GM21528 (cell line): Measurements from ENCODE around the gene PRAME.
"Not testable (repeated sequence)": the region's sequence is repeated elsewhere in the genome, so short reads cannot be mapped to it uniquely, and the experiment has no call there.

Source experiments
- ATAC-seq: cut with Tn5 transposase; IDR thresholded peaks from one replicate; pipeline ENCODE4 v1.9.1; 2021; ENCODE audit warnings: mild to moderate bottlenecking, moderate library complexity; ENCODE audit not compliant: unreplicated experiment, low FRiP score

PRAME gene

DNA sequence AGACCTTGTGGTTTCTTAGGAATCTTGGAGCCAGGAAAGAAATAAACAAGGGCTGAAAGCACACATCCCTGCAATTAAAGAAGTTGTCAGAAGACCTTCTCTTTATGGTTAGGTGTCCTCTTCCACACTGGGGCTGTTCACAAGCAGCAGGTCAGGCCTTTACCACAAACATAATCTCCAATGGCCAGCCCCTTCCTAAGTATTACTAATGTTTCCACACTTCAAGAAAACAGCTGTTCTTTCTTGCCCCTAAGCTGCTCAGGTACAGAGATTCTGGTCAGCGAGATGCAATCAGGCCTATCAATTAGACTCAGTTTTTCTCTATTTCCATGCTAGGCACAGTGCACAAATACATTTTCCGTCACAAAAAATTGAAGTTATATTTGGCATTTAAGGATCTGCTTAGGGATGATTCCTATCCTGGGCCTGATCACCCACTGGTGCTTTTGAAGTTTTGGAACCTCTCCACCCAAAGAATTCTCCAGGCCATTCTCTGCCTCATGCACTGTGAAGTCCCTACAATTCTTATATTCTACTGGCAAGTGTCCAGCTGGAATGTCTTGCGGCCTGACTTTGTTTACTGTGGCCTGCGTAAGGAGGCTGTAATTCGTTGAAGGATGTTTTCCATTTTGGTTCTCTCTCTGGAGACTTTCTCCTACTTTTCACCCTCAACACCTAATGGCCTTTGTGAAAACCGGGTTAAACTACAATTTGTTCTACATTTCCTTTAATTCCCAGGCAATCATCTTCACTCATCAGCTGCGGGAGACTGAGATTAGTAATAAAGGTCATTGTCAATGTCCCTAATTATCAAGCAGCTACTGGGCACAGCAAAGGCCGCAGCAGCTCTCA lies 5.1 kb downstream of the PRAME start:
- no peak for ATAC-seq

DNA sequence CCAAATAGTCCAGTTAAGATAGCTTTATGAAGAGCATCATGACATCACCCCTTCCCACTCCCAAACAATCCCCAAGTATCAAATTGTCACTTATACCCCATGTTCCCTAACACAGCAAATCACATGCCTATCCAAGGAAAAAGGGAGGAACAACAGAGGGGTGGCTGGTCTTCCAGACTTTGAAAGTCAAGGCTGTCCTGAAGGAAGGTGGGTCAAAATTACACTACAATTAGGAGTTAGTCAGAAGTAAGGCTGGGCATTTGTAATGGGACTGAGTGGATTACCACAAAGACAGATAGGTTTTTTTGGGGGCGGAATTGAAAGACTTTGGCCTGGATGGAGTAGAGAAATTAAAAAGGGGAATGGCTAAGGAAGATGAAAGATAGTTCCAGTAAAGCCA lies 5.9 kb downstream of the PRAME start:
- ATAC-seq: no peak

DNA sequence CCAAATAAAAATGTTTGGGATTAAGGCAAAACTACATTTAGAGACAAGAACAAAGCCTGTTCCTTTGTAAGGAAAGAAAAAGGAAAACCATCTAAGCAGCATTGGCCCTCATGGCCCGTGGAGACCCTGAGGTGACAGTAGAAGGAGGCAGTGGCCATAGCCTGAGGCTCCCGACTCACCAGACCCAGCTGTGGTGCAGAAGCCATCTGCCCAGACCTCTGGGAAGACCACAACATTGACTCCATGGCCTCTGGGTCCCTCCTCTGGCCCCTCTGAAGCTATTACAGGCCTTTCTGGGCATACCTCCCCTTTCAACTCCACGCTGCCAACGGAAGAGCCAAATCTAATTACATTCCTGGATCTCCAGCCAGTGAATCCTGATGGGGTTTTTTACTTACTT lies 6.4 kb downstream of the PRAME start:
- ATAC-seq: no peak

DNA sequence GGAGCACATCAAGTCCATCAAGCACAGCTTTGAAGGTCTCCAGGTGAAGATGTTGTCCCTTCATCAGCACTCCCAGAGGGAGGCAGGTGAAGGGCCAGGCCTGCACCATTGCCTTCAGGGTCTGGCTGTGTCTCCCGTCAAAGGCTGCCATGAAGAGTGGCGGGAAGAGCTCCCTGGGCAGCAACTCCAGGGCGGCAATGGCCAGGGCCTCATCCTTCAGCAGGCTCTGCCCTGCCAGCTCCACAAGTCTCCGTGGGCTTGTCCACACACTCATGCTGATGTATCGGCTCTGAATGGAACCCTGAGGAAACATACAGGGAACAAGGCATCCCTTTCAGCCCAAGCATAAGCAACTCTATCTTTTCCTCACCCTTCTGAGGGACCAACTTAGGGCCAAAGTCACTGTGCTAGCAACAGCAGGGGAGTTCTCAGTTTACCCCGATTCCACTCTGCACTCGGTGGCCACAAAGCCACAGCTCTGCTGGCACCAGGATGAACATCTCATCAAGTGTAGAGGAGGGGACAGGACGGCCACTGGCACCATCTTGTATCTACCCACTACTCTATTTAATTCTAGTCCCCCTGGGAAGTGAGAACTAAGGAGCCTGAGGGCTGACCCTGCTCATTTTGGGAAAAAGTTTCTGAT lies 8.2 kb downstream of the PRAME start:
- no peak for ATAC-seq

DNA sequence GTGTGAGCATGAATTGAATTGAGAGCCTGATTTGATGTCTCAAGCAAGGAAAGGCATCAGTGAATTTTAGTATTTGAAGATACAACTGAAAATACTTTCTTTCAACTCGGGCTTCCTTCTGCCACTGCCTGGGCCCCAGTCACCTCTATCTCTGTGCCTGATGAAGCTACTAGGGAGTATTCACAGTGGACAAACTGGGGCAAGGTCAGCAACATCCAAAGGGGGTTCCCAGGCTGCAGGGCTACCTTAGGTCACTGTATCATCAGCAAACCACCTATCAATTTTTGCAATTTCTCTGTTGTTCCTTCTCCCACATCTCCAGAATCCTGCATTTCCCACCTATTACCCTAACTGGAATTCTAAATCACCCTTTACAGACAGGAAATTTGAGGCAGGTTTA lies 10.2 kb downstream of the PRAME start:
- ATAC-seq: no peak

DNA sequence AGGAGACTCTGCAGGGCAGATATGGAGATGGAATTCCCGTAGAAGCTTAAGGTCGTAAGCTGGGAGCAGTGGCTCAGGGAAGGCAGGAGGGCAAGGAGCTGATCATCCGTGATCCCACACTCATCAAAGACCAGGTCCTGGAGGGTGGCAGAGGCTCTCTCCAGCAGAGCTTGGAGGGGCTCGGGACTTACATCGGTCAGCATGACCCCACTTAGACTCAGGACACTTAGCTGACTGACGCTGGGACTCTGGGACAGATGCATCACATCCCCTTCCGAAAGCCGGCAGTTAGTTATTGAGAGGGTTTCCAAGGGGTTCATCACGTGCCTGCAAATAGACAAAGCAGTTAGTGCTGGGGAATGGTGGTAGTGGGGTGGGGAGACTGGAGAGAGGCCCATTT lies 10.7 kb downstream of the PRAME start:
- ATAC-seq: no peak

DNA sequence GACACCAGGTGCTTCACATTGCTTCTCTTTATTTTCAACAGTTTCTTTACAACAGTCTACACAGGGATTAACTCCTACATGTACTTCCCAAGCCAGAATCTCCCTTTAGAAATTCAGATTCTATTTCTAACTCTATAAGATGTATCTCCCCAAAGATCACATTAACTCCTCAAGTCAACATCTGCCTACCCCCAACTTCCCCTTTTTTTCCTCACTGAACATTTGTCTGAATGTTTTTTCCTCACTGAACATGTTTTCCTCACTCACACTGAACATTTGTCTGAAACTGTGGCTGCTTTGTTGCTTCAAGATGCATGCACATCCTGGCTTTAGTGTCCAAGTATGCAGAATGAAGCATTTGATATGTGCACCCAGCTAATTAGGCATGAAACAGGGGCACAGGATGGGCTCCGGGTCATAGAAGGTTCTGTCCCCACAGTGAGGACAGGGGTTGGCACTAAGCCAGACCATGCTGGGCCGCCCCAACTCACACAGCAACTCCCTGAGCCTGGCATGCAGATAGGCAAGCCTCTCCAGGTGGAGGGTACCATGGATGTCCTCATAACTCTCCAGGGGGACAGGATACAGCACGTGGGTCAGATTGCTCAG lies 11.3 kb downstream of the PRAME start:
- ATAC-seq: no peak

DNA sequence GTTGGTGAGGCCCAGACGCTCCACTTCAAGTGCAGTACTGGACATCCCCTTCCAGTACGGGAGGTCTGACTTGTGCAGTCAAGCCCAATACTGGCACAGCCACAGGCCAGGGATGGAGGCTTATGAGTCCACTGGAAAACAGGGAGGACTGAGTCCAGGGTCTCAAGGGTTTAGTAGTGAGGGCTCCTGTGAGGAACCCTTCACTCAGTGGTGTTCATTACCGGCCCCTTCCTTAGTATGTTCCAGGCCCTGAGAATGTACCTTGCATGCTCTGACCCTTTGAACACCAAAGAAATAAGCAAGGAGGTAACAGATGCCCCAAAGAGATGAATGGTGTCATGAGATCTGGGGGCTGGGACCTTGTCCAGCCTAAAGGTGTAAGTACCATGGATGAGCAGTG lies 11.8 kb downstream of the PRAME start:
- ATAC-seq: no peak

DNA sequence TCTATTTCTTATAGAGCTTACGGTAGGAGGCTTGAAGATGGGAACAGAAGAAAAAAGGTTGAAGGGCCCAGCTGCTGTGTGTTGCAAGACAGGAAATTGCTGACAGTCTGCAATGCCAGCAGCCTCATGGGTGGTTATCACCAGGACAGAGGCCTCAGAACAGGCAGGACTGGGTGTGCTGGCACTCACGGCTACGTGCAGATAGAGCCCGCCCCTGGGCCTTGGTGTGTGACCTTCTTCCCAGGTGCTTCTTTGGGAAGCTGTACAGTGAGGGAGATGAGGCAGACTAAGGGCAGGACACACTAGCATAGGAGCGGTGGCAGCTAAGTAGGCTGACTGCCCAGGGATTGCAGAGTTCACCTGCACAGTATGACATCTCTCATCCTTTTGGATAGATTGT lies 12.6 kb downstream of the PRAME start:
- ATAC-seq: no peak

DNA sequence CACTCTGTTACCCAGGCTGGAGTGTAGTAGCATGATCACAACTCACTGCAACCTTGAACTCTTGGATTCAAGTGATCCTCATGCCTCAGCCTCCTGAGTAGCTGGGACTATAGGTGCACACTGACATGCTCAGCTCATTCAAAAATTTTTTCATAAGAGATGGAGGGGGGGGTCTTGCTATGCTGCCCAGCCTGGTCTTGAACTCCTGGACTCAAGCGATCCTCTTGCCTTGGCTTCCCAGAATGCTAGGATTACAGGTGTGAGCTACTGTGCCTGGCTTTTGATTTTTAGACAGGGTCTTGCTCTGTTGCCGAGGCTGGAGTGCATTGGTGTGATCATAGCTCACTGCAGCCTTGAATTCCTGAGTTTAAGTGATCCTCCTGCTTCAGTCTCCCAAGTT lies 14.0 kb downstream of the PRAME start:
- ATAC-seq: no peak

DNA sequence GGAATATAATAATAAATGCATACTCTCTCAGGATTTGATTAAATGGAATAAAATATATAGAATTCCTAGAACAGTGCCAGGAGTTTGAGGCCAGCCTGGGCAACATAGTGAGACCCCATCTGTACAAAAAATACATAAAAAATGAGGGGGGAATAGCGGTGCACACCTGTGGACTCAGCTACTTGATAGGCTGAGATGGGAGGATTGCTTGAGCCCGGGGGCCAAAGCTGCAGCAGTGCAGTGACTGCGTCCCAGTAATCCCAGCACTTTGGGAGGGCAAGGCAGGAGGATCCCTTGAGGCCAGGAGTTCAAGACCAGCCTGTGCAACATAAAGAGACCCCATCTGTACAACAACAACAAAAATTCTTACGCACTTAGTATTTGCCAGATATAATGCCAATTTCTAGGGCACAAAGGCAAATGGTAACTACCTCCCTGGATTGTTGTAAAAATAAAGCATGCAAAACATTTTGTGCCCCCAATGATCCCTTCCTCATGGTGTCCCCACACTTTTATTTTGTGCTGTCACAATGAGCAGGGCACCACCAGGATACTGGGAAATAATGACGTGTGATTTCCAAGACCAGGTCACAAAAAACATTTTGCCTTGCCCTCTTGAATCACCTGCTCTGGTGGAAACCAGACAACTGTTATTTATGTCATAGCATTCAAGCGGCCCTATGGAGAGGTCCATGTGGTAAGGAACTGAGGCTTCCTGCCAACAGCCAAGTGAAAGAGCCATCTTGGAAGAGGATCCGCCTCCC lies 20.7 kb downstream of the PRAME start:
- no peak for ATAC-seq

DNA sequence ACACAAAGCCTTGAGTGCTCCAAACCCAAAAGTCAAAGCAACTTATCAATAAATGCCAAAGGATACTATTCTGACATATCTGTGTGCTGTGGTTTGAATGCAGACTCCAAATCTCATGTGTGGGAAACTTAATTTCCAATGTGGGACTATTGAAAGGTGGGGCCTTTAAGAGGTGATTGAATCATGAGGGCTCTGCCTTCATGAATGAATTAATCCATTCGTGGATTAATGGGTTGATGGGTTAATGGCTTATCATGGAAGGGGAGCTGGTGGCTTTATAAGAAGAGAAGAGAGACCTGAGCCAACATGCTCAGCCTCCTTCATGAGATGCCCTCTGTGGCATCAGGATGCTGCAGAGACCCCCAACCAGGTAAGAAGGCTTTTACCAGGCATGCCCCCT lies 22.1 kb downstream of the PRAME start:
- no peak for ATAC-seq

DNA sequence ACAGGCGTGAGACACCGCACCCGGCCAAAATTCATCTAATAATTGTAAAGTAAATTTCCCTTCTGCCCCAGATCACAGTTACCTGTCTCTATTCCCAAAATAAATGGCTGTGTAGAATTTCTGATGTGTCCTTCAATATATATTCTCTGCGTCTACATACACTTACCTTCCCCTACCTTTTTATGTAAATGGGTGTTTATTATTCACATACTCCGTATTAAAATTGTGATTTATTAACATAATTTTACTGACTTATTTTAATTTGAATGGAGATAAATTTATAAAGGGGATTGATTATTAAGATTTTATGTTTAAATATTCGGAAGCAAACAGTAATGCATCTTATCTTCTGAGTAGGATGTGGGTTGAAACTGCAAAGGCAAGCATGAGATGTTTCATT lies 22.6 kb downstream of the PRAME start:
- no peak for ATAC-seq

DNA sequence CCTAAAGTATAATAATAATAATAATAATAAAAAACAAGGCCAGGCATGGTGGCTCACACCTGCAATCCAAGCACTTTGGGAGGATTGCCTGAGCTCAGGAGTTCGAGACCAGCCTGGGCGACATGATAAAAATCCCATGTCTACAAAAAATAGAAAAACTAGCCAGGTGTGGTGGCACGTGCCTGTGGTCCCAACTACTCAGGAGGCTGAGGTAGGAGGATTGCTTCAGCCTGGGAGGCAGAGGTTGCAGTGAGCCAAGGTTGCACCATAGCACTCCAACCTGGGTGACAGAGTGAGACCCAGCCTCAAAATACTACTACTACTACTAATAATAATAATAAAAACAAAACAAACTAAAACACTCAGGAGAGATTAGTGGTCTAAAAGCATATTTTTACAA lies 23.4 kb downstream of the PRAME start:
- ATAC-seq: no peak

DNA sequence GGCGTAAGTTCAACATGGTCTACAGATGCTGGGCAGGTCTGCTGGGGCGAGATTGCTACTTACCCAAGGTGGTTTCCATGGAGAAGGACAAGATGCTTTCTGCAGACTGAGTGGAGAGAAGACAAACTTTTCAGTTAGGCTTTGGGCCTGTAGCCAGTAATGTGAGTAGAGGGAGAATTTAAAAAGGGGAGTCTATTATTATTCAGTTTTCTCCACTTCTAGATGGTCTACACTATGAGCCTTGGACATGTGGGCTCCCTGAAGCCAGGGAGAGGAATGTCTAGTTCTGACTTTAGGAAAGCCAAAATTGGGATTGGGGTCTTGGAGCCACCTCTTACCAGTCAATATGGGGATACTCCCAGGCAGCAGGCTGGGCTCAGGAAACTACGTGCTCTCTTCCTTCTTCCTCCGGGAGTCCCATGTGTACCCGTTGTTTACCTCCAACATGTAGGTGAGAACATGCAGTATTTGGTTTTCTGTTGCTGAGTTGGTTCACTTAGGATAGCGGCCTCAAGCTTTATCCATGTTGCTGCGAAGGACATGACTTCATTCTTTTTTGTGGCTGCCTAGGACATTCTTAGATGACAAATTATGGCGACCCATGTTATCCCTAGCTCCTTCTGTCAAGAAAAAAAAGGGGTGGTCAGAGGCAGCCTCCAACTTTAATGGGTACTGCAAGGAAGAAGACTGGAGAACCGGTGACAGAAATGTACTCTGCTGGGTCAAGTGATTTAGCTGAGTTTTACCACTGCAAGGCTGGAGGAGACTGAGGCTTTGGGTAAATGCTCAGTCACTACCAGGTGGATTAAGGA lies 24.3 kb downstream of the PRAME start:
- no peak for ATAC-seq

DNA sequence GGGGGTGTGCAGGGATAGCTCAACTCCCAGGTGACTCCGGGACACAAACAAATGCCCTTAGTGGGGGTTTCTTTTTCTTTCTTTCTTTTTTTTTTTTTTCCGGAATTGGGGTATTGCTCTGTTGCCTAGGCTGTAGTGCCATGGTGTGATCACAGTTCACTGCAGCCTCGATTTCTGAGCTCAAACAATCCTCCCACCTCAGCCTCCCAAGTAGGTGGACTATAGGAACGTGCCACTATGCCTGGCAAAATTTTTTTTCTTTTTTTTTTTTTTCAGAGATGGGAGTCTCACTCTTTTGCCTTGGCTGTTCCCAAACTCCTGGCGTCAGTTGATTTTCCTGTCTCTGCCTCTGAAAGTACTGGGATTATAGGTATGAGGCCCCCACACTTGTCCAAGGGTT lies 25.2 kb downstream of the PRAME start:
- no peak for ATAC-seq

DNA sequence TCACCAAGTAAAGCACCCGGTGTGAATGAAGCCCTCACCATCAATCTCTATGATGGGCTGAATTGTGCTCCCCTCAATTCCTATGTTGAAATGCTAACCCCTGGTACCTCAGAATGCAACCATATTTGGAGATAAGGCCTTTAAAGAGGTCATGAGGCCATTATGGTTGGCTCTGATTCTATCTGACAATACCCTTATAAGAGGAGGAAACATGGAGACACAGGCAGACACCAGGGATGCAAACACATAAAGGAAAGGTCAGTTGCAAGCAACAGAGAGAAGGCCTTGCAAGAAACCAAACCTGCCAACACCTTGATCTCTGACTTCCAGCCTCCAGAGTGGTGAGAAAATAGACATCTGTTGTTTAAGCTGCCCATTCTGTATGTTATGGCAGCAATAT lies 25.6 kb downstream of the PRAME start:
- no peak for ATAC-seq

DNA sequence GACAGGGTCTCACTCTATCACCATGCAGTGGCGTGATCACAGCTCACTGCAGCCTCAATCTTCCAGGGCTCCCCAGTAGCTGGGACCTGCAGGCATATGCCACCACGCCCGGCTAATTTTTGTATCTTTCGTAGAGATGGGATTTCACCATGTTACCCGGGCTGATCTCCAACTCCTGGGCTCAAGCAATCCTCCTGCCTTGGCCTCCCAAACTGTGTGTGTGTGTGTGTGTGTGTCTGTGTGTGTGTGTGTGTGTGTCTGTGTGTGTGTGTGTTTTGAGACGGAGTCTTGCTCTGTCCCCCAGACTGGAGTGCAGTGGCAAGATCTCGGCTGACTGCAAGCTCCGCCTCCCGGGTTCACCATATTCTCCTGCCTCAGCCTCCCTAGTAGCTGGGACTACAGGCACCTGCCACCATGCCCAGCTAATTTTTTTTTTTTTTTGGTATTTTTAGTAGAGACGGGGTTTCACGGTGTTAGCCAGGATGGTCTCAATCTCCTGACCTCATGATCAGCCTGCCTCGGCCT lies 26.5 kb downstream of the PRAME start:
- not testable (repeated sequence) for ATAC-seq

DNA sequence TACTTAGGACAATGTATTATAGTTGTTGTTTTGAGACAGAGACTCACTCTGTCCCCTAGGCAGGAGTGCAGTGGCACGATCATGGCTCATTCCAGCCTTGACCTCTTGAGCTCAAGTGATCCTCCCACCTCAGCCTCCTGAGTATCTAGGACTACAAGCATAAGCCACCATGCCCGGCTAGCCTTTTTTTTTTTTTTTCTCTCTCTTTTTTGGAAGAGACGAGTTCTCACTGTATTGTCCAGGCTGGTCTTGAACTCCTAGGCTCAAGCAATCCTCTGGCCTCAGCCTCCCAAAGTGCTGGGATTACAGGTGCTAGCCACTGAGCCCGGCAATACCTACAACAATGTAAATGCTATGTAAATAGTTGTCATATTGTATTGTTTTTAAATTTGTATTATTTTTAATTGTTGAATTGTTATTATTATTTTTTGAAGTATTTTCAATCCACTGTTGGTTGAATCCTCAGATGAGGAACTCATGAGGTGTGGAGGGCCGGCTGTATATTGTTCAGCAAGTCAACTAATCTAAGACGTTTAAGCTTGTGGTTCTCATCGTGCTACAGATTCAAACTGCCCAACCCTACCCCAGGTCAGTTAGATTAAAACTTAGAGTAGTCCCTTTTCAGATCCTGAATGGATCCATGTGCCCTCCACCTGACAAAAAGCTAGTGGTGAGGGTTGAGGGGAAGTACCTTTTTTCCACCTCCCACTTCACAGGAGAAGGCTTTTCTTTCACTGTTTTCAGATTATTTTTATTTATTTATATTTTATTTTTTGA lies 27.1 kb downstream of the PRAME start:
- ATAC-seq: no peak
